ENCODE data around the gene HSD3B1. TPM values are rescaled to one million over a fixed set of nuclear protein-coding genes. Genes with fewer than 3 reads are reported as not detected.

HSD3B1 gene
- total RNA-seq, 1 experiment from 2014 or later = 0.39 TPM

Other genes with a start within 250 kb of the HSD3B1 start
- not detected in 2 replicates for gene HAO2, start 138.4 kb upstream of the HSD3B1 start, total RNA-seq (2021)
- gene HSD3B2, start 92.1 kb upstream of the HSD3B1 start, total RNA-seq (2021) = not detected in 2 replicates
- 3.6 and 4.1 TPM in 2 replicates for gene ZNF697, start 141.1 kb downstream of the HSD3B1 start, total RNA-seq (2021)
- 373 and 569 TPM in 2 replicates for gene PHGDH, start 204.7 kb downstream of the HSD3B1 start, total RNA-seq (2021)

Data from PC-9 (cell line).